Stomach (tissue), 4 donors: ENCODE data around the gene TCL1B.

Source experiments
- EP300 ChIP-seq: sonication (generic); formaldehyde crosslinking; IDR thresholded peaks from one replicate; pipeline ENCODE4 v1.6.1; 2017; ENCODE audit warnings: antibody characterized with exemption
- POLR2A ChIP-seq, 4 donors: fragments of 450-650 bp; IDR thresholded peaks; one replicate each; pipeline ENCODE4 v1.6.1; 2016; ENCODE audit warnings: antibody characterized with exemption in 4 of 4, control low read depth in 2 of 4, mild to moderate bottlenecking in 1 of 4, moderate library complexity in 1 of 4
- POLR2AphosphoS5 ChIP-seq, 3 donors: sonication (generic); formaldehyde crosslinking; IDR thresholded peaks; one replicate each; pipeline ENCODE4 v1.6.1; 2016; ENCODE audit warnings: antibody characterized with exemption in 3 of 3
- TF ChIP-seq, protein P1 (sequence below), 7 experiments: fragments of 450-650 bp in 4 of 7; fragments of 200-600 bp in 3 of 7; sonication (generic) in 3 of 7; IDR thresholded peaks; one replicate each; pipeline ENCODE4 v1.5.1; 2016 to 2019; ENCODE audit warnings: antibody characterized with exemption in 7 of 7, control low read depth in 2 of 7, mild to moderate bottlenecking in 1 of 7

DNA sequence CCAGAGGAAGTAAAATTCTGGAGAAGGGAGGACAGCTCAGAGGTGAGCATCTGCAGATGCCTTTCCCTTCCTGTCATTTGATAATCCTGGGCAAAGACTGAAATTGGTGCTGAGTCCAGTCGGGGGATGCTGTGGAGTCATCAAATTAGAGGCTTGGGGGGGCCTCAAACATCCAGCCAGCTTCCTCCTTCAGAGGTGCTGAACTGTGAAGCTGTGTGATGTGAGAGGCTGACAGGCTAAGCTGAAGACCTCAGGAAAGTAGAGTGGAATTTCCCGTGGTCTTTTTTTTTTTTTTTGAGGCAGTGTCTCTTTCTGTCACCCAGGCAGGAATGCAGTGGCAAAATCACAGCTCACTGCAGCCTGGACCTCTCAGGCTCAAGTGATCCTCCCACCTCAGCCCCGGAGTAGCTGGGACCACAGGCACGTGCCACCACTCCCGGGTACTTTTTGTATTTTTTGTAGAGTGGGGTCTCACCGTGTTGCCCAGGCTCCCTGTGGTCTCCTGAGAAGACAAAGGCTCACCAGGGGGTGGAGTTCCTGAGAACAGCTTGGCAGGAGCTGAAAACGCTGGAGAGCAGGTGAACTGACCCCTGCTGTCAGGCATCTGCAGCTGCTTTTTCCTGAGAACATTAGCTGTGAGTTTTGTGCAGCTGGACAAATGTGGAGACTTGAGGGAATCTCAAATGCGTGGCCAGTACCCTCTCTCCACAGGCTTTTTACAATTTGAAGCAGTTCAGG, 6.1 kb upstream of the TCL1B start:
- TF ChIP-seq POLR2AphosphoS5 (IDR thresholded peaks at IDR 0.05) (no peak), EP300 (no peak), POLR2A (IDR thresholded peaks at IDR 0.05) (no peak)
- TF ChIP-seq, protein P1, sequence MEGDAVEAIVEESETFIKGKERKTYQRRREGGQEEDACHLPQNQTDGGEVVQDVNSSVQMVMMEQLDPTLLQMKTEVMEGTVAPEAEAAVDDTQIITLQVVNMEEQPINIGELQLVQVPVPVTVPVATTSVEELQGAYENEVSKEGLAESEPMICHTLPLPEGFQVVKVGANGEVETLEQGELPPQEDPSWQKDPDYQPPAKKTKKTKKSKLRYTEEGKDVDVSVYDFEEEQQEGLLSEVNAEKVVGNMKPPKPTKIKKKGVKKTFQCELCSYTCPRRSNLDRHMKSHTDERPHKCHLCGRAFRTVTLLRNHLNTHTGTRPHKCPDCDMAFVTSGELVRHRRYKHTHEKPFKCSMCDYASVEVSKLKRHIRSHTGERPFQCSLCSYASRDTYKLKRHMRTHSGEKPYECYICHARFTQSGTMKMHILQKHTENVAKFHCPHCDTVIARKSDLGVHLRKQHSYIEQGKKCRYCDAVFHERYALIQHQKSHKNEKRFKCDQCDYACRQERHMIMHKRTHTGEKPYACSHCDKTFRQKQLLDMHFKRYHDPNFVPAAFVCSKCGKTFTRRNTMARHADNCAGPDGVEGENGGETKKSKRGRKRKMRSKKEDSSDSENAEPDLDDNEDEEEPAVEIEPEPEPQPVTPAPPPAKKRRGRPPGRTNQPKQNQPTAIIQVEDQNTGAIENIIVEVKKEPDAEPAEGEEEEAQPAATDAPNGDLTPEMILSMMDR (IDR thresholded peaks at IDR 0.05): no peak
